HG03060 (cell line): ENCODE measurements around the gene SDC3.

ENCODE experiments used
- ATAC-seq: cut with Tn5 transposase; IDR thresholded peaks from one replicate; pipeline ENCODE4 v1.9.1; 2021; ENCODE audit warnings: low read depth, moderate number of reproducible peaks; ENCODE audit not compliant: unreplicated experiment

Gene SDC3

DNA sequence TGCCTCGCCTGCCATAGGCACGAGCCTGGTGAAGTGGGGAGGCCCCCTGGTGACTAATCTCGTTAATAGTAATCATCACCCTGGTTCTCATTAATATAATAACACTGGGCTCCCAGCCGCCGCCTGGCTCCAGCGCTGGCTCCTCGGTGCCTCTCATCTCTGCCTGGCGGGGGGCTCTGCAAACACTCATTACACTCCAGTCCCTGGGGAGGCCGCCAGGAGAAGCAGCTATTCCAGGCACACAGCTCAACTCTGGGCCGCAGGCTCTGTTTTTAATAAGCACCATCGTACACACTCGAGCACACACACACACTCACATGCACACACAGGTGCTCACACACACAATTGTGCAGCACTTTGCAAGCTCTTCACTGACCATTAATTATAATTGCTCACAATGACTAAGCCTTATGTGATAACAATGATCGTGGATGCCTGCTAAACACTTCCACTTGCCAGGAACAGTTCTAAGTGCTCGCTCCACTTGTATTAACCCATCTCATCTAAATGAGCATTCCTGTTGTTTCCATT lies 52.2 kb downstream of the SDC3 start:
- ATAC-seq, result no peak

DNA sequence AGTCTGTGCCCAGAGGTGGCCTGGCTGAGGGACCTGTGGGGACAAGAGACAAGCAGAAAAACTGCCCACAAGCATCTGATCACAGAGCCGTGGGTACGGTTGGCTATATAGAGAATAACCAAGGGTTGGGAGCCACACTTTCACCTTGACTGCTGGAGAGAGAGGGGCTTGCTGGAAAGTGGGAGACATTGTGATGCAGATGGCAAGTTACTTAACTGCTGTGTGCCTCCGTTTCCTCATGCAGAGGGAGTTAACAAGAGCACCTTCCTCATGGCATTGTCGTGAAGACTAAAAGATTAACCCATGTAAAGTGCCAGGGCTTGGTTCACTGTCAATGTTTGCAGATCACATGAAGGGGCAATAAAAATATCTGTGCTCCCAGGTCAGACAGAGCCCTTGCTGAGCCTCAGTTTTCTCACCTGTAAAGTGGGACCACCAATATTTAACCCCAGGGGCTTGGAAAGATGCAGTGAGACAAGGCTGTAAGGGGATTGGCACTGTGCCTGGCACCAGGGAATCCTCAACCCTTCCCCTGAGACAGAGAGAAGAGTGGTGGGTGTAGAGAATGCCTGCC lies 52.8 kb downstream of the SDC3 start:
- no peak for ATAC-seq

DNA sequence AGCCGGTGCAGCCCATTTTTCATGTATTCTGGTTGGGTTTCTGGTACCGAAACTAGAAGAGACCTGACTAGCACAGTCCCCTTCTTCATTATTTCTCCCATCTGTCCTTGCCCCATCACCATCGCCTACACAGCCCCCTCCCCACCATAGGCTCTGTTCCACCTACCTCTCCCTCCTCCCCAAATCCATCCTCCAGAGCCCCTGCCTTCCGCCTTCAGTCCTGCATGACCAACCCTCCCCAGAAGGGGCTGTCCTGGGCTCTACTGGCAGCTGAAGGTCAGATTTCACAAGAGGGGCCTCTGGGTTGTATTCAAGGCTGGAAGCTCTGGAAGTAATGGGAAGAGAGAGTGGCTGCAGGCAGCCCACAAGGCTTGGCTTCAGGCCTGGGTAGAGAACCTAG lies 55.2 kb downstream of the SDC3 start:
- ATAC-seq, result no peak

DNA sequence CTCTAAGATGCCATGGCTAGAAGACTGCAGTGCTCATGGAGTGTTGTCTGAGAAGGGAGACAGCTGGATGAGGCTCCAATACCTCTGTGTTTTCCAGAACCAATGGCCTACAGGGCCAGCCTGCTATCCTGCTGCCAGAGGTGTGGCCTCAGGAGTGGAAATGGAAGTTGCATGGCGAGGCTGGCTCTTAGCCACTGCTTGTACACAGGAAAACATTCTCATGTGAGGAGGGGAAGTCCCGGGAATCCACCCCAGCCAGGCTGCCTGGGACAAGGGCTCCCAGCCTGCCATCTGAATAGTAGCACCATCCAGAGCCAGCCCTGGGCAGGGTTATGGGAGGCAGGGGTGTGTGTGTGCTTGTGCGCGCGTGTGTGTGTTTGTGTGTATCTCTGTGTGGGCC lies 56.5 kb downstream of the SDC3 start:
- ATAC-seq, result no peak

DNA sequence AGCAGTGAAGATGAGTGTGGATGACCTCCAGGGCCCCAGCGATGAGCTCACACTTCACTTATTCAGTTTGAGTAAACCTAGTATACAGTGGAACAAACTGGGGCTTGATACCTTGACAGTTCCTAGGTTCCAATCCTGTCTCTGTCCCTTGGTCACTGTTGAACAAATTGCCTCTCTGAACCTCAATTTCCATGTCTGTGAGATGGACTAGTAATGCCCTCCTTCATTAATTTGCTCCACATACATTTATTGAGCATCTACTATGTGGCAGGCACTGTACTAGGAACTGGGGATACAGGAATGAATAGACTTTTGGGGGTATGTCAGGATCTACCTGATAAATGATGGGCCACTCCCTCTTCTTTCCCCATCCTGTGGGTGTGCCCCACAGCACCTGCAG lies 57.3 kb downstream of the SDC3 start:
- ATAC-seq, result no peak

DNA sequence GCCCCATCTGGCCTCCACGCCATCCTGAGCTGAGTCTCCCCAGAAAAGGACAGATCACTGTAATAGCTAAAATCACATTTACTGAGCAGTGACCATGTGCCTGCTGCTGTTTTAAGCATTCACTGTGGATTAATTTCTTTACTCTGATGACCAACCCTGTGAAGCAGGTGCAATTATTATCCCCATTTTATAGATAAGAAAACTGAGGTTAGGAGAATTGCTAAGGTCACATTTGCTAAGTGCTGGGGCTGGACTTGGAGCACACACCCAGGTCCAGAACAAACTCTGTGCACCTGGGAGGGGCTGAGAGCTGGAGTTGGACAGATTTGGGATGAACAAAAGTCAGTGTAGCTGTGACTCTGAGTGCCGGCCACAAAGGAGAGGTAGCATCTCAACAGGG lies 58.0 kb downstream of the SDC3 start:
- ATAC-seq, result no peak

DNA sequence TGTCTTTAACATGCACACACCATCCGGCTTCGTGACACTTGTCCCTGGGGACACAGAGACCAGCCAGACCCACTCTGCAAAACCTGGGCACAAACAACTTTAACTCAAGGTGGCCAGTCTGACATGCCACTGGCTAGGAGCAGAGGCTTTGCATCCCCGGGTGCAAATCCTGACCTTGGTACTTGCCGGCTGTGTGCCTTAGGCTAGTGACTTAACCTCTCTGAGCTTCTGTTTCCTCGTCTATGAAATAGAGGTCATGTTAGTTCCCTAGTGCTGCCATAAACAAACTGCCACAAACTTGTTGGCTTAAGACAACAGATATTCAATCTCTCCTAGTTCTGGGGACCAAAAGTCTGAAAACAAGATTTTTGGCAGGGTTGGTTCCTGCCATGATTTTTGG lies 60.4 kb downstream of the SDC3 start:
- no peak for ATAC-seq

DNA sequence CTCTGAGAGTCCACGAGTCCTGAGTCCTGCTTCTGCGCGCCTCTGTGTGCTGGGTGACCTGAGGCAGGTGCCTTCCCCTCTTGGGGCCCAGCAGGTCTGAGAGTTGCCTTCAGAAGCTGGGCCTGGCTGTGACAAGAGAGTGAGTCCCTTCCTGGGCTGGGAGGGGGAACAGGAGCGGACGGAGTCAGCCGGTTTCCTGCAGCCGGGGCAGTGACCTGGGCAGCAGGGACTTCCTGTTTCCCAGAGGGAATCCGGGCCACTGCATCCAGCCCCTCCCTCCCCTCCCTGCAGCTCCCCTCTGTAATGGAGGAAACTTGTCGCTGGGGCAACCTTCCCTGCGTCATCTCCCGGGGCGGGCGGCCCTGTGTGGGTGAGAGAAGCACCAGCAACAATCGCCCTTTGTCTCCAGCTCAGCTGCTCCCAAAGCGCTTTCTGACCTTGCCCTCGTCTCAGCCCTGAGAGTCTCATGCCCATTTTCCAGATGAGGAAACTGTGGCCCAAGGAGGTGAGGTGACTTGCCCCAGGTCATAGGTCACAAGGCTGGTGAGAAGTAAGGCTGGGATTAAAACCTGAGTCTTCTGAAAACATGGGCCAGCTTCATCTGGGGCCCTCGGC lies 61.1 kb downstream of the SDC3 start:
- ATAC-seq, result no peak

DNA sequence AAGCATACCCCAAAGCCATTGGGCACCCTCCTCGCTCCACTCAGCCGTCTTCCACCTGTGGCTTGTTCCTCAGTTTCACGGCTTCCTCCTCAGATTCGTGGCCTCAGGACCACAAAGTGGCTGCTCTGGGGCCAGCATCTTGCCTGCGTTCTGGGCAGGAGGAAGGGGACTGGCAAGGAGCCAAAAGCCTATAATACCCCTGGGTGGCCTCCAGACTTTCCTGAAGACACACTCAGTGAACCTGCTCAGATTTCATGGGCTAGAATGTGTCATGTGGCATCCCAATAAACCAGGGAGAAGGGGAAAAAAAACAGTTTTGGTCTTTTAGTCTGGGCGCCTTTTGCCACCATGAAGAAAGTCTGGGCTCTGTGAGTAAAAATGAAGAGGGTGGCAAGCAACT lies 62.0 kb downstream of the SDC3 start:
- no peak for ATAC-seq

DNA sequence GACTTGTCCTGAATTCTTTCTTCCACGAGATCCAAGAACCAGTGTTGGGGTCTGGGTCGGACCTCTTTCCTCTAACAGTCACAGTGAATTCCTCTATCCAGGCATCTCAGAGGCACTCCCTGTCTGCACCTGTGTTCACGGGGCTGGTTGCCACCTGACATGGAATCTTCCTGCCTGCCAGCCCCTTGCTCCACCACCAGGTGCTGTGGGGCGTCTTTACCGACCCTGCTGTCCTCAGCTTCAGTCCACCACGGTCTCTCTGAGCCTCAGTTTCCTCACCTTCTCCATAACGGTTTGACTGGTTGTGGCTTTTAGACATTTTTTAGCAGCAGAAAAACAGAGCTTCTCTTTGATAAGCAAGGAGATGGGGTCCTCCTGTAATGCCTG lies 62.7 kb downstream of the SDC3 start:
- no peak for ATAC-seq

DNA sequence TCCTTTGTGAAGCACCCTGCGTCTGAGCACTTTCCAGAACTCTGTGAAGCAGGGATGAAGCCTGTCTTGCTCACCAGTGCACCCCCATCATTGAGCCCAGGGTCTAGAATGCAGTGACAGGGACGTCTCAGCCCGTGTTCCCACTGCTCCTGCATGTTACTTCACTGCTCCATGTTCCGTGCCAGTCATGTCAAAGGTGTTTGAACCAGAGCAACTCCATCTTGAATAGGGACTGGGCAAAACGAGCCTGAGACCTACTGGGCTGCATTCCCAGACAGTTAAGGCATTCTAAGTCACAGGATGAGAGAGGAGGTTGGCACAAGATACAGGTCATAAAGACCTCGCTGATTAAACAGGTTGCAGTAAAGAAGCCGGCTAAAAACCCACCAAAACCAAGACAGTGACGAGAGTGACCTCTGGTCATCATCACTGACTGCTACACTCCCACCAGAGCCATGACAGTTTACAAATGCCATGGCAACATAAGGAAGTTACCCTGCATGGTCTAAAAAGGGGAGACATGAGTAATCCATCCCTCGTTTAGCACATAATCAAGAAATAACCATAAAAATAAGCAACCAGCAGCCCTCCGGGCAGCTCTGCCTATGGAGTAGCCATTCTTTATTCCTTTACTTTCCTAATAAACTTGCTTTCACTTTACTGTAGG lies 63.2 kb downstream of the SDC3 start:
- no peak for ATAC-seq

DNA sequence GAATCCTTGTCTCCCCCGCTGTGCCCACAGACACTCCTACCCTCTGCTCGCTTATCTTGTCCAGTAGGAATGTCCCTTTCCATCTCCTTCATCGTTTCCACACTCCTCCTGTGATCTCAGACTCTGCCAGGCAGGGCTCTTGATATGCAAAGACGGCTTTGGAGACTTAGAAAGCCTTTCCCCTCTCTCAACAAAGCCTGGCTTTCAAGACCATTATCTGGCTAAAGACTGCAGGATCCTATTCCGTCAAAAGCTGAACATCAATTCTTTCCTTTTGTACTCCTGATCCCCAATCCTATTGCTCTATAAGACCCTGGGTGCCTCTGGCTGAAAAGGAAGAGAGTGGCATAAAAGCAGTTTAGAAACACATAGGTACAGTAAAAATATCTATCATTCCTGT lies 63.9 kb downstream of the SDC3 start:
- ATAC-seq, result no peak

DNA sequence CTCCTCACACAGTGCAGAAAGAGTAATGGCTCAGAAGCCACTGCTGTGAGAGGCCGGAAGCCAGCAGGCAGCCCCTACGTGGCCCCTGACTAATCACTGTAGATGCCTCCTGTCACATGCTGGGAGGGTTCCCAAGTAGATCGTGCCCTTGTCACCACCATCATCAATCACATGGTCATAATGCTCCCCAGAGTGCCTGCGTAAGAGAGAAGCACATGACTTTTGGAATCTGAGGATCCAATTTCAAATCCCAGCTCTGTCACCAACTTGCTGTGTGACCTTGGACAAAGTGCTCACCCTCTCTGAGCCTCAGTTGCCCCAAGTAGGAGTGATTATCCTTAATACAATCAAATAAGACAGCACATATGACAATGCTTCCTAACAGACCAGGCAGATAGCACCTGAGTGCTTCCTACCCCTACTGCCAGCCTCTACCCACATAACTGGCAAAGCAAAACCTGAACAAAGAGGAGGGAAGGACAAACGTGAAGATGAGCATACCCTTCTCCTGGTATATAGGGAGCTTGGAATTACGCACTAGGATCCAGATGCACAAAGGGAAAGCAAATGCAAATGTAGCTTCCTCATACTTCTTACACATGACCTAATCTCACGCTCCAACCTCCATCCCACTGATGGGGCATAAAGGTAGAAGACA lies 65.7 kb downstream of the SDC3 start:
- no peak for ATAC-seq

DNA sequence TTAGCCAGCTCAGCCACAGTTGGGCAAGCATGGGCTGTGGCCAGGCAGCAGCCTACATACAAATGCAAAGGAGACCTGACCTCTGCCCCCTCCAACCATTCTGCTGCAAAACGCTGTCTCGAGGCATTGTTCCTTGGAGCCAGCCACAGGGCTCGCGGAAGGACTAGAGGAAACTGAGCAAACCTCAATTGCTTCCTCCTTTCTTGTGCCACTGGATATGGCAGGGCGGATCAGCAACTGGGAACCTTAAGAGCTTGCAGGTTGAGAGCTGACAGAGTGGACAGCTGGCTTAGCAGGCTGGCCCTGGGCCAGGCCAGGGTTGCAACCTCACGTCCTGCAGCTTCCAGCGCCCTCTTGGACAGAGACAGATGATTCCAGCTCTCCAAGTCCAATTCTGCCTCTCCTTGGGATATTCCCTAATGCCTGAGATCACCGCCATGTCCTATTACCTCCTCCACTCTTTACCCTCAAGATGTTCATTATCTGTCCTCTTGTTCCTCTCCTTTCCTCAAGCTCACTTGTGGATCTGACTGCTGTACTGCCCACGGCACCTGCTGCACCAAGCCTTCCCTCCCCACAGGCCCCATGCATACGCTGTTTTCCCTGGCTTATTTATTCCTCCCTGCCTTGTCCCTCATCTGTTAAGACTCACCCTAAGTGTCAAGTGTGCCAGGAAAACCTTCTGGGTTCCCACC lies 67.5 kb downstream of the SDC3 start:
- no peak for ATAC-seq

DNA sequence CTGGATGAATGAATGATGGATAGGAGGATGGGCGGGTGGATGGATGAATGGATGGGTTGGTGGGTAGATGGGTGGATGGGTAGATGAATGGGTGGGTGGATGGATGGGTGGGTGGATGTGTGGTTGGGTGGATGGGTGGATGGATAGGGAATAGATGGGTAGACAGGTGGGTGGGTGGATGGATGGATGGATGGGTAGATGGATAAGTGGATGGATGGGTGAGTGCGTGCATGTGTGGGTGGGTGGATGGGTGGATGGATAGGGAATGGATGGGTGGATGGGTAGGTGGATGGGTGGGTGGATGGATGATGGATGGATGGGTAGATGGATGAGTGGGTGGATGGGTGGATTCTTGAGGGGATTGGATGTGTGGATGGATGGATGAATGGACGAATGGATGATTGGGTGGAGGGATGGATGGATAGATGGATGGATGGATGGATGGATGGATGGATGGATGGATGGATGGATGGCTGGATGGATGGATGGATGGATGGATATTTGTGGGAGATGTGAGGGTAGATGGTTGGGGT lies 68.7 kb downstream of the SDC3 start:
- ATAC-seq, result no peak

DNA sequence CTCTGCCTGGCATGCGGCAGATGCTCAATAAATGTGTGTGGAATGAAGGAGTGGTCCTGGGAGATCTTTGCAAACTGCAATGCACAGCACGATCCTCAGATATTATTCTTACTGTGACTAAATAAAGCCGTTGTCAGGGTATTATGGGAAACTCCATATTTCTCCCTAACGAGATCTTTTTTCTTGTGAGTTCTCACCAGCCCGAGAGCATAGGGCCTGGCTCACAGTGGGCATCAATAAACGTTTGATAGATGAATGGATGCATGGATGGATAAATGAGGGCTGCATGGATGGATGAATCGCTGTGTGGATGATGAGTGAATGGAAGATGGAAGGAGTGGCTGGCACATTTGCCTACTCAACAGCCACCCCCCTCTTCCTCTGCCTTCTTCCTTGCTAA lies 69.6 kb downstream of the SDC3 start:
- no peak for ATAC-seq

DNA sequence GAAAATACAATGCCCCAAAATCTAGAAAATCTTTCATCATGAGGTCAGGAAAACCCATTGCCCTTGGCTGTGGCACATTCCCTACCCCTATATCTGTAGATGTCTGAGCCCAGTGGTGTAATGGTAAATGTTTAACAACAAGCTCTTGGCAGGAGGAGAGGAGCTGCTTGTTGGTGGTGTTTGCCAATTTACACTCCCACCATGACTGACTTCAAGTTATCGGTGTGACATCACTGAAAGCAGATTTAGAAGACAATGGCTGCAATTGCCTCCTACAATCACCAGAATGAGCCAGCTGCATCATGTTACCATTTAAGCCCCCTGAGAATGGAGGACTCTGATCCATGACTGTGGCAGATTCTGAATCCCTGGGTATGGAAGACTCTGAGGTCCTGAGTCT lies 70.9 kb downstream of the SDC3 start:
- no peak for ATAC-seq

DNA sequence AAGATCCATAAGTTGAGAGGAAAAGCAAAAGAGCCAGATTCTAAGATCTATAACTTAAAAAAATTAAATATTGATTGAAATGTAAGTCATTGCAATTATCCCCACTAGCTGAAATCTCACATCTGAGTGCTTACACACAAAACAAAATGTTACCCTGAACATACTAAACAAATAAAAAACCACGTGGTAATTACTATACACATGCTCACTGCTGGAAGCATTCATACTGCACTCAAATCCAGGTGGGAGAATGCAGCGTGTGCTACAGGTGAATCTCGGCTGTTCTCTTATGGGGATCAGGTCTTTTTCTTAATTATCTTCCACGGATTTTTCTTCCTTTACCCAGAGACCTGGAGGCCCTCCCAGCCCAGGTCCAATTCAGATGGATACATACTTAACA lies 74.3 kb downstream of the SDC3 start:
- ATAC-seq, result no peak

DNA sequence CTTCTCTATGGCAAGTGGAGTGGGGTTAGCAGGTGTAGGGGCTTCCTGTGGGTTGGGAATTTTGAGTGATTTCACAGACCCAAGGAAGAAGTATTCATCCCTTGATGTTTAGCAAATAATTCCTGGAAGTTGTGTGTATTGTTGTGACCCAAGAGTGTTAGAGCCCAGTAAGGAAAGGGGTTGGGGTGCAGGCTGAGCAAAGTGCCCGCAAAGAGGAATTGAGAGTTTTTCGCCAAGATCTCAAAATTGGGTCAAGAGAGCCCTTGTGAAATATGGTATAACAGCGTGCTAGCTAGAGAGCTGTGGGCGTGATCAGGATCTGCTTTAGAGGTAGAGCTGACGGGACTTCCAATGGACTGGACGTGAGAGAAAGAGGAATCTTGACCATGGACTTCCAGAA lies 78.0 kb downstream of the SDC3 start:
- no peak for ATAC-seq

DNA sequence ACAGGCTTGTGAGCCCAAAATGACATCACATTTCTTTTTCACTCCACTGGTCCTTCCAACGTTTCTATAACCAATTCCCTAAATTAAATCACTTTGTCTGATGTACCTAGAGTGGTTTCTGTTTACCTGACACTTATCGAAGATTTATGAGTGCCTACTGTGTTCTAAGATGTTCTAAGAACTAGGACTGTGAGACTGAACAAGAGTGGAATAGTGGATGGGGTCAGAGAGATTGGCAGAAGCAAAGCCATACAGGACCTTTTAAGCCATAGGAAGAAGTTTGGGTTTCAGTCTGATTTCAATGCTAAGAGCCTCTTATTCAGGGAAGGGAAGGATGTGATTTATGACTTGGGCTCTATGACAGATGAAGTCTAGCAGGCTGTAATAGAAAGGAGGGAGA lies 78.7 kb downstream of the SDC3 start:
- ATAC-seq, result no peak
